GM12873 (cell line): ENCODE results near the gene WWTR1.

ENCODE experiments used
- CTCF ChIP-seq: IDR thresholded peaks from 2 replicates; pipeline ENCODE4 v1.5.1; 2012; ENCODE audit warnings: low read depth, mild to moderate bottlenecking, moderate library complexity, low read length, control low read depth; ENCODE audit not compliant: insufficient read depth; ENCODE audit errors: missing control alignments

WWTR1 gene

GRCh38 chr3:149610351-149611105 is 47.3 kb downstream of the WWTR1 start:
- no peak for TF ChIP-seq CTCF

GRCh38 chr3:149609595-149609994 is 48.2 kb downstream of the WWTR1 start:
- TF ChIP-seq CTCF = no peak

GRCh38 chr3:149608987-149609386 is 48.8 kb downstream of the WWTR1 start:
- no peak for TF ChIP-seq CTCF

GRCh38 chr3:149605902-149606301 is 51.9 kb downstream of the WWTR1 start:
- no peak for TF ChIP-seq CTCF

- TF ChIP-seq CTCF = no peak
Observed at GRCh38 chr3:149604125-149604875, 53.5 kb downstream of the WWTR1 start.

- TF ChIP-seq CTCF = no peak
Observed at GRCh38 chr3:149603126-149604074, 54.4 kb downstream of the WWTR1 start.

- TF ChIP-seq CTCF = no peak
Observed at GRCh38 chr3:149600634-149601033, 57.2 kb downstream of the WWTR1 start.
